CD4-positive, alpha-beta T cell treated with Interleukin-15 for 1 hour (primary cell): ENCODE data around the gene C2CD4D.
"Not testable (repeated sequence)": the region's sequence is repeated elsewhere in the genome, so short reads cannot be mapped to it uniquely, and the experiment has no call there.

Experiments
- DNase-seq: peaks from one replicate; pipeline ENCODE4 v3.0.0-alpha.2; 2020

Gene C2CD4D

DNA sequence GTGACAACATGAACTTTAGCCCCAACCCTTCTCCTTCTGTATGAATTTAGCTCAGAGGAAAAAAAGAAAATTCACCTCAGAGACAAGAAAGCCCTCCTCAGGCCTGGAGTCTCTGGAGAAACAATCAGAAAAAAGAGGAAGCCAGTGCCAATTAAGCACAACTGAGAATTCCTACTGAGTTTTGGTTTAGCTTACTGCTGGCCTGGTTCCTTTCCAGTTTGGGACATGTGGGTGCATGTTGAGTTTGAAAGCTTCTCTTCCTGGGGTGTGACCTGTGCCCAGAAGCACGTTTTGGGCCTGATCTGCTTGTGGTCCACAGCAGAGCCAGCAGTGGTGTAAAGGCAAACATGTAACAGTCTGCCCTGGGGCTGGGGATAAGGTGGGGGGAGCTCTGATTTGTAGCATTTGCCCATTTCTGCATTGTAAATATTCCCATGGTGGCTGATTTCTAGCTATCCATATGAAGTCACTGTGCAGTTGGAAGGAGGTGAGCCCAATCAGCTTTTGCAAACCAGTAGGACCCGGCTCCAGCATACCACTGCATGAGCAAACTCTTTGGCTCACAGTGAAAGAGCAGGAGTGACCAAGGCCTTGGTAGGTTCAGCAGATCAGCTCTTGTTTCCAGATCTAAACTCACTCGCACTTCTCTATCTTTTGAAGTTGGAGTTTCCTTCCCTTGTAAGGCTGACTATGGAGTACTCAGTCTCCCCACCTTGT, 18.6 kb upstream of the C2CD4D start:
- no peak for DNase-seq

DNA sequence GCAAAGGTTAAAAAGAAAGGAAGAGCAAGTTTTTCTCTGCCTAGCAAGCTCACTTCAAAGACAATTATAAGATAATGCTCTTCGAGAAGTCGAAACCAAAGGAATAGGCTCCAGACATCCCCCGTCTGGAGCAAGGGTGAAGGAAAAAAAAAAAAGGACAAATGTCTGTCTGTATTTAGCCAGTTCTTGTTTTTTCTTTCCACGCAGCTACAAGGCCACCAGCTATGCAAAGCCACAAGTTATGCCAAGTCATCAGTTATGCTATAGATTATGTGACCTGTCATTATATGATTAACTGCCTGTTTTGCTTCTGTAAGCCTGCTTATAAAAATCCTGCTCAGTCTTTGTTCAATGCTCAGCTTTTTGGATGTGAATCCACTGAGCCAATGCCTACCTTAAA, 16.3 kb upstream of the C2CD4D start:
- no peak for DNase-seq

GRCh38 chr1:151855516-151855915, 15.9 kb upstream of the C2CD4D start:
- not testable (repeated sequence) for DNase-seq

GRCh38 chr1:151854658-151855057, 15.0 kb upstream of the C2CD4D start:
- no peak for DNase-seq

DNA sequence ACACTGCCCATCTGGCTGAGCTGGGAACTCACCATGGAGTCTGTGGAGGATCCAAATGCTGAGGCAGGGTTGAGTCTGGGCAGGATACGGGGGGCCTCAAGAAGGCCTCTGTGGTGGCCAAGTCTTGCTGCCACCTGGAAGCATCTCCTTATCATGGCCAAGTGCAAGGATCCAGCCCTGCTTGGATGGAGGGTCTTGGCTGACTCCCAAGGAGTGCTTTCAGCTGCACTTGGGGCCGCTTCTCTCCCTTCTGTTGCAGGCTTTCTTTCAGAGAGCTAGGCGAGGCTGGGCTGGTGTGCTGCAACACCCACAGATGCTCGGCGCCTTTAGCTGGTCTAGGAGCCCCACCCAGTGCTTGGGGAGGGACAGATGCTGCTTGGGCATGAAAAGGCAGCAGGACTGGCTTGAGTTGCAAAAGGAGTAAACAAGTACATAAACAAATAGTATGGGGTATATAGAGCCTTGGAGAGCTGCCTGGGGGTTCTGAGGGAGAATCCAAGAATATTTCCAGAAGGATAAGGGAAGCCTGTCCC, 13.9 kb upstream of the C2CD4D start, which contains the start of gene THEM5:
TSS of gene THEM5 (minus strand) at position 302 of the 533 bp plus-strand sequence. CDS start at position 155, 147 bp downstream.
- DNase-seq: no peak

- DNase-seq: no peak
Measured at GRCh38 chr1:151852733-151853132, 13.1 kb upstream of the C2CD4D start.

DNA sequence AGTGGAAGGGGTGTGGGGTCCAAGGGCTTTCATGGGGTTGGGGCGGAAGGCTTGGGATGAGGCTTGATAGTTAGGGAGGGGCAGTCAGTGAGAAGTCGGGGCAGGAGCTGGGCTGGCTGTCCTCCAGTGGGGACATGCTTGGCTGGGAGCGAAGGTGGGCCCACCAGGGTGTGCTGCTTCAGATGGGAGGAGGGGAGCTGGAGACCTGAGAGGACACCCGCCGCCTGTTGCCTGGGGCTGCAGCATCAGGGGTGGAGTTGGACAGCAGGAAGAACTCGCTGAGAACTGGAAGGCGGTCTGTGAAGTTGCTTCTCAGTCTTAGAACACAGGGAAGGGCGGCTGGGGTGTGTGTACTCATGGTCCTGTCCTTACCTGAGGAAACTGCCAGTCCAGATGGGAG, 12.3 kb upstream of the C2CD4D start:
- no peak for DNase-seq

GRCh38 chr1:151849871-151850270, 10.3 kb upstream of the C2CD4D start:
- no peak for DNase-seq

DNA sequence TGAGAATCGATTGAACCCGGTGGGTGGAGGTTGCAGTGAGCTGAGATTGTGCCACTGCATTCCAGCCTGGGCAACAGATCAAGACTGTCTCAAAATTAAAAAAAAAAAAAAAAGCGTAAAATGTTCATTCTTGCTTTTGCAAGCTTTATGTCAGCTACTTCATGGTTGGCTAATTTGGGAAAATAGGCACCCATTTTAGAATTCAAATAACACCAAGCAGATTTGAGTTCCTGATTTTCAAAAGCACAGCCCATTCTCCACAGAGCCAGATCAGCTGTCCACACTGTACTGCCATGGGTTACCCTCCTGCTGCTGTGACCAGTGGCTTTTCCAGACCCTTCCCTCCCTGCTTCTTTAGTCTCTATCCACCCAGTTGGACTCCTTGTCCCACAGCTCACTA, 9.5 kb upstream of the C2CD4D start:
- no peak for DNase-seq

DNA sequence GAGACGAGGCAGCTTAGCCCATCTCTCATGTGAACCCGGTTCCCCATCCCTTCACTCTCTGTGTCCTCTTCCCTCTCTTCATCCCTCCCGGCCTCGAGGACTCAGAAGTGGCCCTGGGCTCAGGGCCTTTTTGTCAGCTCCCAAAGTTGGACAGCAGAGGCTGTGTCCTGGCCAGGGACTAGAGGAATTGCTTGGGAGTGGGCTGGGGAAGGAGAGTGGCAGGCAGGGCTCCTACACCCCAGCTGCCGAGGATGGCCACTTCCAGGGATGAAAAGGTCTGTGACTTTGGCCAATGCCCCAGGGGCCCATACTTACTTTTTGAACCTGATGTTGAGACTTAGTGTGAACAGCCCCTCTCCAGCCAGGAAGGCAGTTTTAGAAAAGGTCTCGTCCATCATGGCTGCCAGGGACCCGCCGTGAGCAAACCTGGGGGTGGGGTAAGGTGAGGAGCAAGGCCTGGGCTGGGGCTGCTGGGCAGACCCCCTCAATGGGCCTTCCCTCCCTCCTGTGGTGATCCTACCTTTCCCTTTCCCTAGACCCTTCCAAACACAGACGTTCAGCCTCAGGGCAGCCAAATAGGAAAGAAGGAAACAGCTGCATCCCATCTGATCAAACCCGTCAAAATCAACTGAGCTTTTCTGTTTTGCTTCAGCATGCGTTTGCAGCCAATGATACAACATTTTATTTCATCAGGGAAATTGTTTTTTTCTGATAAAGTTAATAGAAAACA, 8.4 kb upstream of the C2CD4D start:
- DNase-seq: no peak

GRCh38 chr1:151846686-151847237, 7.1 kb upstream of the C2CD4D start:
- DNase-seq: no peak

DNA sequence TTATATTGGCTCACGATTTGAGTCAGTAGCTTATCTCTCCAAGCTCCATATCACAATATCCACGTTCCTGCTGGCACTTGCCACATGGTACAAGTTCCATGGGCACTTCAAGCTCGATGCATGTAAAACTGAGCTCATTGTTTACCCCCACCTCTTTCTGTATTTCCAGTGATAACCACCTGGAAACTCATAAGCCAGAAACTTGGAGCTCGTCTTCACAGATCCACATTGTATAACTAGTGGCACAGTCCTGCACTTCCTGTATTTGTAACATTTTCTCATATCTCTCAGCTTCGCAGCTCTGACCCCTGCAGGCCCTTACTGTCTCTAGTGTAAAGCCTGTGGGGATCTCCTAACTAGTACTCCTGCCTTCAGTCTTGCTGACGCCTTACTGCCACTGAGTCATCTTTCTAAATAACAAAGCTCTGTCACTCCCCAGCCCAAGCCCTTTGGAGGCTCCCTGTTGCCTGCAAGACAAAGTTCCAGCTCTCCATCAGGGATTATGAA, 6.5 kb upstream of the C2CD4D start:
- no peak for DNase-seq

GRCh38 chr1:151843398-151843797, 3.8 kb upstream of the C2CD4D start:
- DNase-seq: no peak

DNA sequence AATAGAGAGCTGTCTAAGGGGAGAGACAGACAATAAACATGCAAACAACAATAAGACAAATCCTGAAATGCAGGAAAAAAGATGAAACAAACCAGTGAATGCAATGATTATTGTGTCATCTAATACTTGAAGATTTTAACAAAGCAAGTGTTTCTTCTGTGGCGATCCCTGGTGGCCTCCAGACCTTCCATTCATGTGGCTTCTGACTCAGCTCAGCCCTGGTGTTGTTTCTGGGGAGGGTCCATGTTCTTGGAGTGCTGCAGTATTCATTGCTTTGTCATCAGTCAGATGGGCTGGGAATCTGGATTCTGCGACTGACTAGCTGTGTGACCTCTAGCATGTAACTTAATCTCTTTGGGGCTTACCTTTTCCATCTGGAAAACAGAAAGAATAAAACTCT, 1.5 kb upstream of the C2CD4D start:
- no peak for DNase-seq

GRCh38 chr1:151840421-151840820, 801 bp upstream of the C2CD4D start:
- DNase-seq: no peak

DNA sequence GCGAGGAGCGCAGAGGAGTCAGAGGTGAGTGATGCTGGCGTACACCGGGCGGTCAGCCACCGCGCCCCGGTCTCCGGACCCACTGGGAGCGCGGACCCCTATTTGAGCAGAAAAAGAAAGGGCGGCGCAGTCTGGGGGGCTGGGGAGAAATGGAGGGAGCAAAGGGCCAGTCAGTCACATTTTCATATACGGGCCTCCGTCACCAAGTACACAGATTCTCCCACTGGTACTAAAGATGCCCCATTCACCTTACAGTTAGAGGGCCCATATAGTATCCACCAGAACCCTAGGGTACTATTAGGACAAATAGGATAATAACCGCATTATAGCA, 573 bp downstream of the C2CD4D start:
- DNase-seq: no peak

GRCh38 chr1:151838222-151839081, 1.2 kb downstream of the C2CD4D start:
- DNase-seq: no peak

DNA sequence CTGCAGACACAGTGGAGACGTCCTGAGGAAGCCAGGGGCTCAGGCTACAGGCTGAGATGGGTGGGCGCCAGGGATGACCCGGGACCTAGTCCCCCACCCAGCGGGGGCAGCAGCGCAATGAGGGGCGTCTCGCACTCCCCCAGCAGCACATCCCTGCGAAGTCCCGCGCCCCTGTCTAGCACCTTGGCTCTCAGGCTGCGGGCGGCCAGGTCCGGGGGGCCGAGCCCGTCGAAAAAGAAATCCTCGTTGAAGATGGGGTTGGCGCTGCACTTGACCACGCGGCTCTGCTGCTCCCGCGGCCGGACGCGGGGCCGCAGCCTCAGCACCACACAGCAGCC, 1.8 kb downstream of the C2CD4D start:
- DNase-seq: no peak

- no peak for DNase-seq
Measured at GRCh38 chr1:151837197-151837596, 2.4 kb downstream of the C2CD4D start.

DNA sequence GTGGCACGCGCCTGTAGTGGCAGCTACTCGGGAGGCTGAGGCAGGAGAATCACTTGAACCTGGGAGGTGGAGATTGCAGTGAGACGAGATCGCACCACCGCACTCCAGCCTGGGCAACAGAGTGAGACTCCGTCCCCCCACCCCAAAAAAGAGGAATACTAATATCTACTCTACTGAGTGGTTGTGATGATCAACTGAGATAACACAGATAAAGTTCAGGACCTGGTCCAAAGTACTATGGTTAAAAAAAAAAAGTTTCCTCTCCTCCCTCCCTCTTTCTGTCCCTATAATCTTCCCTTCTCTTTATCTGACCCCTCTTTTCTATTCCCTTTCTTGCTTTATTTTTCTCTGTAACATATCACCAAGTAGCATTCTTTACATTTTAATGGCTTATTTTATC, 4.0 kb downstream of the C2CD4D start:
- DNase-seq: no peak

- no peak for DNase-seq
Measured at GRCh38 chr1:151834239-151834638, 5.4 kb downstream of the C2CD4D start.

GRCh38 chr1:151833172-151833900, 6.3 kb downstream of the C2CD4D start:
- DNase-seq: no peak
